ENCODE results near the gene FAM135A. TPM values are rescaled to one million over a fixed set of nuclear protein-coding genes. Genes with fewer than 3 reads are reported as not detected.
"Not testable (repeated sequence)": the region's sequence is repeated elsewhere in the genome, so short reads cannot be mapped to it uniquely, and the experiment has no call there.

FAM135A gene
- total and polyA plus RNA-seq, 7 experiments from 2014 or later, result 2.8 to 15.4 (median 9.4) TPM

GRCh38 chr6:70552974-70553373 is 139.7 kb downstream of the FAM135A start:
- no peaks in the 10 kb centered on the region for H3K36me3 ChIP-seq (ENCODE audit: control insufficient read depth in 2 of 3, insufficient read depth in 3 of 3, low read length in 3 of 3)
- CTCF ChIA-PET, result no interaction called here
- Mint-ChIP-seq H3K9me3 (no peaks in the 10 kb centered on the region), H3K4me1 (peaks cover 0 to 5% (median 0%) of the 10 kb centered on the region in 7 donors), H3K27me3 (peaks cover 0 to 6% (median 0%) of the 10 kb centered on the region in 5 donors), H3K36me3 (peaks cover 0 to 18% (median 2%) of the 10 kb centered on the region in 5 donors), H3K4me3 (no peak overlapping the region), H3K27ac (no peak overlapping the region)
- DNase-seq (no peak), ATAC-seq (no peak)
- no peak overlapping the region for H3K27ac ChIP-seq (ENCODE audit: low read depth, low read length)
- no peaks in the 10 kb centered on the region for H3K9me3 ChIP-seq (ENCODE audit: control insufficient read depth in 2 of 3, low read length in 3 of 3)
- H3K27me3 ChIP-seq (ENCODE audit: control insufficient read depth in 2 of 2, insufficient read depth in 2 of 2, low read length in 2 of 2), result no peaks in the 10 kb centered on the region
- intact Hi-C loops (cut with micrococcal nuclease), result loop anchor here in 1 of 2 donors (2.0 kb wide), 1 partner anchor 14 kb away; the partner anchor contains the start of gene SDHAF4
- H3K4me3 ChIP-seq (ENCODE audit: low read length), result no peak overlapping the region
- POLR2A ChIA-PET, result no interaction called here
- no peaks in the 10 kb centered on the region for H3K4me1 ChIP-seq (ENCODE audit: control insufficient read depth in 2 of 2, insufficient read depth in 2 of 2, low read length in 2 of 2)

- Histone ChIP-seq H3K27ac (ENCODE audit: low read depth, low read length) (no peak overlapping the region), H3K4me3 (ENCODE audit: low read length) (no peak overlapping the region), H3K36me3 (ENCODE audit: control insufficient read depth in 2 of 3, insufficient read depth in 3 of 3, low read length in 3 of 3) (no peaks in the 10 kb centered on the region), H3K4me1 (ENCODE audit: control insufficient read depth in 2 of 2, insufficient read depth in 2 of 2, low read length in 2 of 2) (no peaks in the 10 kb centered on the region), H3K27me3 (ENCODE audit: control insufficient read depth in 2 of 2, insufficient read depth in 2 of 2, low read length in 2 of 2) (no peaks in the 10 kb centered on the region), H3K9me3 (ENCODE audit: control insufficient read depth in 2 of 3, low read length in 3 of 3) (no peaks in the 10 kb centered on the region)
- H3K36me3 Mint-ChIP-seq, result peaks cover 0 to 12% (median 3%) of the 10 kb centered on the region in 5 donors
- DNase-seq (no peak), ATAC-seq (no peak)
- no peak overlapping the region for H3K4me3 Mint-ChIP-seq
- no peaks in the 10 kb centered on the region for H3K9me3 Mint-ChIP-seq
- H3K27ac Mint-ChIP-seq, result no peak overlapping the region
- intact Hi-C loops (cut with micrococcal nuclease), result no loop called here
- CTCF ChIA-PET, result interaction anchor here (0.6 kb wide), 1 partner anchor 119 kb away, joined by 3 read pairs; no protein-coding TSS in a partner anchor
- peaks cover 0 to 2% (median 0%) of the 10 kb centered on the region in 5 donors for H3K27me3 Mint-ChIP-seq
- H3K4me1 Mint-ChIP-seq, result peaks cover 0 to 14% (median 0%) of the 10 kb centered on the region in 7 donors
- POLR2A ChIA-PET, result no interaction called here
Observed at GRCh38 chr6:70557998-70558397, 144.7 kb downstream of the FAM135A start.

- H3K9me3 Mint-ChIP-seq; H3K27me3 ChIP-seq (ENCODE audit: control insufficient read depth in 2 of 2, insufficient read depth in 2 of 2, low read length in 2 of 2); H3K36me3 ChIP-seq (ENCODE audit: control insufficient read depth in 2 of 3, insufficient read depth in 3 of 3, low read length in 3 of 3); CTCF ChIA-PET; ATAC-seq; H3K4me1 ChIP-seq (ENCODE audit: control insufficient read depth in 2 of 2, insufficient read depth in 2 of 2, low read length in 2 of 2); H3K27ac Mint-ChIP-seq; DNase-seq; POLR2A ChIA-PET; H3K4me3 ChIP-seq (ENCODE audit: low read length); H3K36me3 Mint-ChIP-seq; H3K4me3 Mint-ChIP-seq; H3K27ac ChIP-seq (ENCODE audit: low read depth, low read length); H3K9me3 ChIP-seq (ENCODE audit: control insufficient read depth in 2 of 3, low read length in 3 of 3); H3K27me3 Mint-ChIP-seq: not testable (repeated sequence)
- peaks cover 0 to 26% (median 11%) of the 10 kb centered on the region in 7 donors for H3K4me1 Mint-ChIP-seq
- intact Hi-C loops (cut with micrococcal nuclease), result loop anchor here in 1 of 2 donors (5.0 kb wide), 1 partner anchor 35 kb away; no protein-coding TSS in a partner anchor
Observed at GRCh38 chr6:70562401-70562800, 149.1 kb downstream of the FAM135A start.

- no peak overlapping the region for H3K27ac ChIP-seq (ENCODE audit: low read depth, low read length)
- H3K4me3 ChIP-seq (ENCODE audit: low read length), result no peak overlapping the region
- H3K27me3 ChIP-seq (ENCODE audit: control insufficient read depth in 2 of 2, insufficient read depth in 2 of 2, low read length in 2 of 2), result no peaks in the 10 kb centered on the region
- ChIA-PET CTCF (no interaction called here), POLR2A (interaction anchor here (3.9 kb wide), 1 partner anchor 105 kb away, joined by 35 read pairs; the partner anchor contains the start of gene SMAP1)
- H3K9me3 ChIP-seq (ENCODE audit: control insufficient read depth in 2 of 3, low read length in 3 of 3), result no peaks in the 10 kb centered on the region
- Mint-ChIP-seq H3K4me3 (peak overlapping the region in 1 of 10 donors; percentile 38), H3K9me3 (no peaks in the 10 kb centered on the region), H3K27me3 (peaks cover 0 to 2% (median 0%) of the 10 kb centered on the region in 5 donors), H3K27ac (no peak overlapping the region), H3K36me3 (peaks cover 0 to 4% (median 0%) of the 10 kb centered on the region in 5 donors), H3K4me1 (peaks cover 0 to 24% (median 14%) of the 10 kb centered on the region in 7 donors)
- no peaks in the 10 kb centered on the region for H3K36me3 ChIP-seq (ENCODE audit: control insufficient read depth in 2 of 3, insufficient read depth in 3 of 3, low read length in 3 of 3)
- peaks cover 6 to 8% of the 10 kb centered on the region in 2 donors for H3K4me1 ChIP-seq (ENCODE audit: control insufficient read depth in 2 of 2, insufficient read depth in 2 of 2, low read length in 2 of 2)
- no peak for DNase-seq
- no peak for ATAC-seq
- intact Hi-C loops (cut with micrococcal nuclease), result loop anchor here in 1 of 2 donors (5.0 kb wide), 1 partner anchor 34 kb away; no protein-coding TSS in a partner anchor
Observed at GRCh38 chr6:70563530-70563929, 150.2 kb downstream of the FAM135A start.

GRCh38 chr6:70566751-70567382 is 153.6 kb downstream of the FAM135A start, which contains the start of gene SDHAF4:
SDHAF4 (plus strand) TSS chr6:70566930; CDS start chr6:70566941, 11 bp downstream.
- Histone ChIP-seq H3K27me3 (ENCODE audit: control insufficient read depth in 2 of 2, insufficient read depth in 2 of 2, low read length in 2 of 2) (no peaks in the 10 kb centered on the region), H3K4me3 (ENCODE audit: low read length) (peak within 1 kb of the TSS; percentile 88), H3K27ac (ENCODE audit: low read depth, low read length) (peak within 1 kb of the TSS; percentile 81), H3K36me3 (ENCODE audit: control insufficient read depth in 2 of 3, insufficient read depth in 3 of 3, low read length in 3 of 3) (no peaks in the 10 kb centered on the region), H3K4me1 (ENCODE audit: control insufficient read depth in 2 of 2, insufficient read depth in 2 of 2, low read length in 2 of 2) (peaks cover 6 to 8% of the 10 kb centered on the region in 2 donors), H3K9me3 (ENCODE audit: control insufficient read depth in 2 of 3, low read length in 3 of 3) (no peaks in the 10 kb centered on the region)
- Mint-ChIP-seq H3K4me1 (peaks cover 5 to 32% (median 22%) of the 10 kb centered on the region in 7 donors), H3K4me3 (peak within 1 kb of the TSS; percentile 83 to 91 (median 87)), H3K27me3 (peaks cover 0 to 2% (median 0%) of the 10 kb centered on the region in 5 donors), H3K9me3 (peaks cover 0 to 4% (median 0%) of the 10 kb centered on the region in 11 donors), H3K27ac (peak within 1 kb of the TSS; percentile 76 to 95 (median 91)), H3K36me3 (peaks cover 0 to 16% (median 12%) of the 10 kb centered on the region in 5 donors)
- ATAC-seq (peak; percentile 100), DNase-seq (peak; percentile 89 to 96 (median 94))
- POLR2A ChIA-PET, result interaction anchor here (0.5 to 3.9 kb wide), 5 partner anchors 9 to 195 kb away, joined by 3 to 35 read pairs (median 4); partner anchors contain the start of genes FAM135A and SMAP1
- intact Hi-C loops (cut with micrococcal nuclease), result loop anchor here (1.0 to 5.0 kb wide), 8 partner anchors 14 to 770 kb away; partner anchors contain the start of genes FAM135A (in 2 of the 2), SMAP1 (in 2 of the 2) and LMBRD1 (in 1 of the 2)
- CTCF ChIA-PET, result interaction anchor here (0.6 kb wide), 1 partner anchor 268 kb away, joined by 3 read pairs; no protein-coding TSS in a partner anchor

GRCh38 chr6:70574643-70575042 is 161.3 kb downstream of the FAM135A start:
- H3K36me3 Mint-ChIP-seq, result peaks cover 0 to 40% (median 20%) of the 10 kb centered on the region in 5 donors
- no peak overlapping the region for H3K27ac Mint-ChIP-seq
- peaks cover 5 to 21% (median 11%) of the 10 kb centered on the region in 7 donors for H3K4me1 Mint-ChIP-seq
- CTCF ChIA-PET, result no interaction called here
- no peak overlapping the region for H3K4me3 Mint-ChIP-seq
- H3K27me3 Mint-ChIP-seq, result no peaks in the 10 kb centered on the region
- H3K9me3 ChIP-seq (ENCODE audit: control insufficient read depth in 2 of 3, low read length in 3 of 3), result no peaks in the 10 kb centered on the region
- H3K36me3 ChIP-seq (ENCODE audit: control insufficient read depth in 2 of 3, insufficient read depth in 3 of 3, low read length in 3 of 3), result no peaks in the 10 kb centered on the region
- DNase-seq (no peak), ATAC-seq (no peak)
- peaks cover 0 to 3% (median 0%) of the 10 kb centered on the region in 11 donors for H3K9me3 Mint-ChIP-seq
- no peak overlapping the region for H3K4me3 ChIP-seq (ENCODE audit: low read length)
- no peaks in the 10 kb centered on the region for H3K4me1 ChIP-seq (ENCODE audit: control insufficient read depth in 2 of 2, insufficient read depth in 2 of 2, low read length in 2 of 2)
- intact Hi-C loops (cut with micrococcal nuclease), result no loop called here
- no peak overlapping the region for H3K27ac ChIP-seq (ENCODE audit: low read depth, low read length)
- no peaks in the 10 kb centered on the region for H3K27me3 ChIP-seq (ENCODE audit: control insufficient read depth in 2 of 2, insufficient read depth in 2 of 2, low read length in 2 of 2)
- POLR2A ChIA-PET, result no interaction called here
